ENCODE results near the gene GINS2.

Gene GINS2

DNA sequence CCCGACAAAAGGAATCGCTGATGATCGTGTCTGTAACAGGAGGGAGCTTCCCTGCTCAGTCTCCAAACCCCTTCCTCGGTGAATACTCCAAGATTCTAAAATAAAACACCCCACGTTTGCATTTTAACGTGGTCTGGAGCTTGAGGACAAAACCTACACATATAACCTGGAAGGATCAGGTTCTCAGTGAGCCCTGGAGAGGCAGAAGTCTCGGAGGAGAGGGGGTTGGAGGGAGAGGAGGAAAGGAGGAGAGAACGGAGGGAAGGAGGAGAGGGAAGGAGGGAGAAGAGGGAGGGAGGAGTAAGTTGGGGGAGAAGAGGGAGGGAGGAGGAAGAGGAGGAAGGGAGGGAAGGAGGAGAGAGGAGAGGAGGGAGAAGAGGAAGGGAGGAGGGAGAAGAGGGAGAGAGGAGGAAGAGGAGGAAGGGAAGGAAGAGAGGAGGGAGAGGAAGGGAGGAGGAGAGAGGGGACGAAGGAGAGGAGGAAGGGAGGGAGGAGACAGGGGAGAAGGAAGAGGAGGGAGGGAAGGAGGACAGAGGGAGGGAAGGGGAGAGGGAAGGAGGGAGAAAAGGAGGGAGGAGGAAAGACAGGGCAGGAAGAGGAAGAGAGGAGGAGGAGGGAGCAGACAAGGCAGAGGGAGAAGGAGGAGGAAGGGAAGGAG, 27.4 kb upstream of the GINS2 start:
- DNase-seq, result no peak

DNA sequence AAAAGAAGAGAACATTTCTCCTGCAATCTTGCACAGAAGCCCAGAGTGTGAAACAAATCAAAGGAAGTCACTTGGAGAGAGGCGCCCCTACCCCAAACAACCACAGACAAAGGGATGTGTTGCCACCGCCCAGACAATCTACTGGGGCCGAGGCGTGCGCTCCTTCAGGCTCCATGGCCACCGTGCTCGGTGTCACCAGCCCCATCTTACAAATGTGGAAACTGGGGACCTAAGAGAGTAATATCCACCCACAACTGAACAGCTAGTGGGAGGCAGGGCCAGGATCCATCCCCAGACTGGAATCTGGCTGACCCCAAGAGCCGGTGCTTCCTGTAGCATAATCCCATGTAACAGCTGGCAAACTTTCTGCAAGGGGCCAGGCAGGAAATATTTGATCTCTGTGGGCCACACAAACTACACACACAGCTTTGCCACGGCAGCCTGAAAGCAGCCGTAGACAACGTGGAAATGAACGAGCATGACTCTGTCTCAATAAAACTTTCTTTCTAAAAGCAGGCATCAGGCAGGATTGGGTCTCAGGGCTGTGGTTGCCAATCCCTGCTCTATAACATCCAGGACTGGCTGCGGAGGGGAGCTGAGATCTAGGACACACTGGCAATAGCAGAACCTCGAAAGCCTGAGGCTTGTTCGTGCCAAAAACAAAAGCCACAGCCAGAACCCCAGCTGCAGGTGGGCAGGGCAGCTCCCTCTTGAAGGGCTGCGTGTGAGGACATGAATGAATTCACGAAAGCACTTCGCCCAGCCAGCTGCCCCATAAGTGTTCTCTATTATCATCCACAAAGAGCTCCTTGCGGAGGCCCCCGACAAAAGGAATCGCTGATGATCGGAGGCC, 26.6 kb upstream of the GINS2 start:
- DNase-seq, result no peak

DNA sequence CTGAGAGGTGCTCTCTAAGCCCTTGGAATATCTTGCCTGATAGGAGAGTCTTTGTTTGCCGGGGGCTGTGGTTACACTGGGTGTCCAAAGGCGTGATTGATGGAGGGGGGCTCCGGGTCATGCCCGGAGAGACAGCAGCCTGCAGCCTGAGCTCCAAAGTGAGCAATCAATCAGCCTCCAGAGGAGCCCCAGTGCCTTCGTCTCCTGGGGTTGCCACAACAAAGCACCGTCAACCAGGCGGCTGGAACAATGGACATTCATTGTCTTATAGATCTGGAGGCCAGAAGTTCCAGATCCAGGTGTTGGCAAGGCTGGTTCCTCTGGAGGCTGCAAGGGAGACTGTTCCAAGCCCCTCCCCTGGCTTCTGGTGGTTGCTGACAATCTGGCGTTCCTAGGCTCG, 24.0 kb upstream of the GINS2 start:
- DNase-seq, result no peak

DNA sequence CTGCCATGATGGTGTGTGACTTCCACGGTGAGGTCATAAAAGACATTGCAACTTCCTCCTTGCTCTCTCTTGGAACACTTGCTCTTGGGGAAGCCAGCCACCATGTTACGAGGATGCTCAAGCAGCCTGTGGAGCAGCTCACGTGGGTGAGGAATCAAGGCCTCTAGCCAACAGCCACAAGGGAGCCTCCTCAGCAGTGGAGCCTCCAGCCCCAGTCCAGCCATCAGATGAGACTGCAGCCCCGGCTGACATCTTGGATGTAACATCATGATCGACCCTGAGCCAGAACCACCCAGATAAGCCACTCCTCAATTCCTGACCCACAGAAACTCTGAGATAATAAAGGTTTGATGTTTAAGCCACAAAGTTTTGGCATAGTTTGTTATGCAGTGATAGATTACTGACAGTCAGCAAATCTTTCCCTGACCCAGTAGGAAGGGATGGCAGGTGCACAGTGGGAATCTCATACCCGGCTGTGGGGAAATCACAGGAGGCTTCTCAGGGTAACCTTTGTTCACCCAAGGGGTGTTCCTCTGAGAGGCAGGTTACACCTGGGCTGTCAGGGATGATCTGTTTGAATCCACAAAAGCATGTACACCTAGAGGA, 23.3 kb upstream of the GINS2 start:
- DNase-seq, result no peak

DNA sequence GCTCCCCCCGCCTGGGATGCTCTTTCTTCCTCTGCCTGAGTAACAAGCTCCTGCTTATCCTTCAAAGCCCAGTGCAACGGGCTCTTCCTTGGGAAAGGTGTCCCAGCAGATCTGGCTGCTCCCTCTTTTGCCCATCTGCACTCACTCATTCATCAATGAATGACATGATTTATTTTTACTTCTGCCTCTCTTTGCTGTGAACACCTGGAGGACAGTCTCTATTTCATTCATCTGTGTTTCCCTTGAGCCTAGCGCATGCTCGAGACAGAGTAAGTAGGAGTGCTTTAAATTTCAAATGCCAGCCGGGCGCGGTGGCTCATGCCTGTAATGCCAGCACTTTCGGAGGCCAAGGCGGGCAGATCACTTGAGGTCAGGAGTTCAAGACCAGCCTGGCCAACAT, 22.0 kb upstream of the GINS2 start:
- no peak for DNase-seq

DNA sequence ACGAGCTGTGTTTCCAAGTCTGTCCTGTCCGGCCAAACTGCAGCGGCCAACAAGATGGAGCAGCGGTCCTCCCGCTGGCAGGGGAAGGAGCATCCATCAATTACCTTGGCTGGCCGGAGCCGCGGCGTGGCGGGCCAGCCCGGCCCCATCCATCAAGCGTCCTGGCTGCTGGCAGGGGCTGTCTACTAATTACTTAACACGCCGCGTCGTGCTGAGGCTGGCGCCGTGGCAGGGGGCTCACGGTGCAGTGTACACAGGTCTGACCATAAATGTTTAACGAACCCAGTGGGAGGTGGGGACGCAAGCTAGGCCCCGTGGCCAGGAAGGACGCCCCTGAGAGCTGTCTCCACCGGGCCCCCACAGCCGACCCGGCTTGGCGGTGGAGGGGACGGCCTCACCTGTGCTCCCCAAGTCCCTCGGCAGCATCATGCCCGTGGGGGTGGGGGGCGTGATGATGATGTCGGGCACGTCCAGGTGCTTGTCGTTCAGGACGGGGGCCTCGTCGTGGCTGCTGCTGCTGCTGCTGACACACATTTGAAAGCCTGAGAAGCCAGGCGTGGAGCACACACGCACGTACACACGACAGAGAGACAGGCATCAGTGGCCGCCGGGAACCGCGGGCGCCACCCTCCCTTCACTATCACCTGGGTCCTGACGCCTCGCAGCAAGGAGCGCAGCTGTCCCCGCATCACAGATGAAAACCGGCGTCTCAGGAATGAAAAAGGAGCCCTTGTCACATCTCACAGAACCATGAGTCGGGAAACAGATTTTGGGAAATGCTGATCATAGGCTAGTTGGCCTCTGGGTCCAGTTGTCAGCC, 21.2 kb upstream of the GINS2 start:
- no peak for DNase-seq

DNA sequence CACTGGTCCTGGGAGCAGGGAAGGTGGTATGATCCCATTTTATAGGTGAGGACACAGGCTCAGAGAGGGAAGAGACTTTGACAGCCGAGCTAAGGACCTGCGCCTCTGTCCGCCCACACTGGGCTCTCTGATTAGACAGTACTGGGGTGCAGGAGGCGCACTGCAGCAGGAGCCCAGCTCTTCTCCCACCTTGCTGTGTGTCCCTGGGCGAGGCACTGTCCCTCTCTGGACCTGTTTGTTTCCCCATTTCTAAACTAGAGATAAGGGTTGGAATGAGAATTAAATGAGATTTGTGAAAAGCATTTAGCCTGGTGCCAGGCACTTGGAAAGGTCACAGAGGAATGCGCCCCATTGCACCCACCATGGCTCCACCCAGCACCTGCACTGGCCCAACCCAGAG, 19.6 kb upstream of the GINS2 start:
- DNase-seq, result no peak

DNA sequence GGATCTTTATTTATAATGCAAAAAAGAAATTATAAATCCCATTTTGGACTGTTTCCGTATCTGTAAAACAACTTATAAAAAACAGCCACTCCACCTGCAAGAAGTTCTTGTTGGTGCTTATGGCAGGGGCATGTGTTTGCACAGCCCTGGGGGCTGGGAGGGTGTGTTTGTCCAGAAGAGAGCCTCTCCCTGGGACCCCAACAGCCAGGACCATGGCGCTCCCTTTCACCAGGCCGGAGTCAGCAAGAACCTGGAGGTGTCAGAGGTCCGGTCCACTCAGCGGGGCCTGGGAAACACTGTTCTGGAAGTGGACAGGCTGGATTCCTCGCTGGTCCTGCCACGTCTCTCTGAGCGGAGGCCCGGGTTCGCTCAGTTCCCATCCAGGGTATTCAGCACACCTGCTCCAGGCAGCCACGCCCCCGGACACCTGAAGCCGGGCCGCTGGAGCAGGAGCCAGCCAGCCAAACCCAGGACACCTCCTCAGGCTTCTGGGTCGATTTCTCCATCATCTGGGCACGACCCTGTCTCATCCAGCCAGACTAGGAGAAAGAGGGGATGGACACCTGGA, 18.9 kb upstream of the GINS2 start:
- DNase-seq, result no peak

DNA sequence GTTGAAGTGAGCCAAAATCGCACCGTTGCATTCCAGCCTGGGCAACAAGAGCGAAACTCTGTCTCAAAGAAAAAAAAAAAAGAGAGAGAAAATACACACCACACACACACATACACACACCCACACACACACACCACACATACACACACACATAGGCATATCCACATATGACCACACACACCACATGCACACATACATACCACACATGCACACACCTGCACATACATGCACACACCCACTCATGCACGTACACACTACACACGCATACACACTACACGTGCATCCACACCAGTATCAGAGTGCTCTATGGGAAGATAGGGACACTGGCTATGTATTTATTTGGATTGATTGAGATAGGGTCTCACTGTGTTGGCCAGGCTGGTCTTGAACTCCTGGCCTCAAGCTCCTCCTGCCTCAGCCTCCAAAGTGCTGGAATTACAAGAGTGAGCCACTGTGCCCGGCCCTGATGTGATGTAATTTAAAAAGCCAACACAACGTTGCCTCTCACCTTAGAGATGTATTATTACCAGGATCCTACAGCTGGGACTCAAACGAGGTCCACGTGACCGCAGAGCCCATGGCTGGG, 17.8 kb upstream of the GINS2 start:
- DNase-seq, result no peak

DNA sequence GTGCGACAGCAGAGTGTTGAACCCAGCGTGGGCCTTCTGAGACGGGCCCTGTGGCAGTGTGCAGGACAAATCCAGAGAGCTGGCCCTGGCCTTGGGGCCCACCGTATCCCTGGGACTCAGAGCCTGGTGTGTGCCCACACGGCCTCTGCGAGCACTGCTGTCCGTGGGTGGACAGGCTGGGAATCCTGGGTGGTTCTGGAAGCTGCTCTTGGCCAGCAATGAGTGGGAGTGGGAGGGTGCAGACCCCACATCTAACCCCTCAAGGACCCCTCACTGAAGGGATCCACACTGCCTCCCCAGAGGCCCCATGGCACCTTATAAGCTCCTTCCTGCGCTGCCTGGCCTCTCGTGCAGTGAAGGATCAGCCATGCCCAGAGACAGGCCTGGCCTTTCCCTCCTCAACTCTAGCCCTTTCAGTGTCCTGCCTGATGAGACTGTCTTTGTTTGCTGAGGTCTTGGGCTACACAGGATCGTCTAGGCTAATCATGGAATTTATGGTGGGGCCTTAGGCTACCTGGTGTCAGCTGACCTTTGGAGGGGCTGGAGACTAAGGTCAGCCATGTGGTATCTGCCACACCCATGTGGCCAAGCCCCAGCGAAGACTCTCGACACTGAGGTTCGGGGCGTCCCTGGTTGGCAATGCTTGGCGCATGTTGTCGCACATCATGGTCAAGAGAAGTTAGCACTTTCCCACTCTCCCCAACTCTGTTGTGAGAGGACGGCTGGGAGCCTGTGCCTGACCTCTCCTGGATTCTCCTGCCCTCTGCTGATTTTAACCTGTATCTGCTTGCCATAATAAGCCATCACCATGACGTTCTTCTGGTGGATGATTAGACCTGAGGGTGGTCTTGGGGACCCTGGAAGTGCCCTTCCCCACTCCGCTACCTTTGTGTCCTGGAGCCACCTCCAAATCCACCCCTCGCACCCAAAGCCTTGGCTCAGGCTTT, 16.4 kb upstream of the GINS2 start:
- DNase-seq, result no peak

DNA sequence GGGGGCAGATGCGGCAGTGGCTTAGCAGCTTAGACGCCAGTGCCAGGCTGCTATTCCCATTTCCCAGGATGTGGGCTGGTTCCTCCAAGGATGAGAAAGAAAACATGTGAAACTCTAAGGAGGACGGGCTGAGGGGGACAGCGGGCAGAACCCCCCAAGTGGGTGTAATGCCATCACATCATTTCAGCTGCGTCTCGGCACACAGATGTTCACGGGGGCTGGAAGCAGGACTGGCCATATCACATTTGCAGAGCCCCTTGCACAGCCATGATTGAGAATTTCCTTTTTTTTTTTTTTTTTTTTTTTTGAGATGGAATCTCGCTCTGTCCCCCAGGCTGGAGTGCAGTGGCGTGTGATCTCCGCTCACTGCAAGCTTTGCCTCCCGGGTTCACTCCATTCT, 15.3 kb upstream of the GINS2 start:
- DNase-seq, result no peak

DNA sequence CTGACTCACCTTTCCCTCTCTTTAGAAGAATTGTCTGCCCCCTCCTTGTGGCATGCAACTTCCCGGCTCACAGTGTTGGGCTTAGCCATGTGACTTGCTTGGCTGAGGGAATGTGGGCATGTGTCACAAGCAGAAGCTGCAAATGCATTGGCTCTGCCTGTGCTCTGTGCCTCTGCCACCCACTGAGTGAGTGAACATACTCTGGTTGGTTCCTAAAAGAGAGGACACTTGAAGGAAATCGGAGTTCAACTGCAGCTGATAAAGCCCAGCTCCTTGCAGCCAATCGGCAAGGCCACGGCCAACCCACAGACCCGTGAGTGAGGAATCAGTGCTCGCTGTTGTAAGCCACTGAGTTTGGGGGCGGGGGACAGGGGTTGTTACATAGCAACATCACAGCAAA, 10.9 kb upstream of the GINS2 start:
- no peak for DNase-seq

DNA sequence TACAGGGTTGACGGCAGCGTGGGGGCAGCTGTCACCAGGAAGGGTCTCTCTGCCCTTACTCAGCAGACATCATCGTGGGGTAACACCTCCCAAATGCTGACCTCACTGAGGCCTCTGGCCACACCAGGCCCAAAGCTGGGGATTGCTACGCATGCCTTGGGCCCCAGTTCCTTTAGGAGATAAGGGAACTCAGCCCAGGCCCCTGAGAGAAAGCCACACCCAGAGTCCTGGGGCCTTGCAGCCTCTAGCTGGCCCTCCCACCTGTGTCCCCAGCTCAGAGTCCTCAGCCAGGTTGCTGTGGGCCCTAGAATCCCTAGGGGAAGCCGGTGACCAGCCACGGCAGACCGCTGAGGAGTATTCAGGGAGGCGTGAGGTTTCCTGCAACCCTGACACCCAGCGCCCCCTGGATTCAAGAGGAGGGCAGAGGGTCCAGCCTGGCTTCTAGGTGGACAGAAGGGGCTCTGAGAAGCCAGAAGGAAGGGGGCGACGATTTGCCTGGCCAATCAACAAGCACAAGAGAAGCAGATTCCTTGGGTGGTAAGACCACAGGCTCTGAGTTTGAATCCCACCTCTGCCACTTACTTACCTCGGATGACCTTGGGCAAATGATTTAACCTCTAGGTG, 10.3 kb upstream of the GINS2 start:
- no peak for DNase-seq

DNA sequence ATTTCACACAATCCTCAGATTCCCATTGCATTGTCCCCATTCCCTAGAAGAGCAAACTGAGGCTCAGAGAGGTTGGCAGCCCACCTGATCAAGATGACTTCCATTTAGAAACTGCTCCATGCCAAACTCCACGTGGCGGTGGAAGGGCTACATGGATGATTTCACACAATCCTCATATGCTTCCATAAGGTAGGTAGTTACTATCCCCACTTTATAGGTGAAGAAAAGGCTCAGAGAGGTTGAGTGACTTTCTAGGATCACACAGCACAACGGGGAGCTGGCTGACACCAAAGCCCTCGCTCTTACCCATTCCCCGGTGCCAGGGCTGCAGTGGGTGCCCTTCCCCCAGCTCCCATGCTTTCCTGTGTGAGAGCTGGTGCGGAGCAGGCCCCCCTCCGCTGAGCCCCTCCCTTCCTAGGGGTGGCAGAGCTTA, 9.7 kb upstream of the GINS2 start:
- DNase-seq, result no peak

DNA sequence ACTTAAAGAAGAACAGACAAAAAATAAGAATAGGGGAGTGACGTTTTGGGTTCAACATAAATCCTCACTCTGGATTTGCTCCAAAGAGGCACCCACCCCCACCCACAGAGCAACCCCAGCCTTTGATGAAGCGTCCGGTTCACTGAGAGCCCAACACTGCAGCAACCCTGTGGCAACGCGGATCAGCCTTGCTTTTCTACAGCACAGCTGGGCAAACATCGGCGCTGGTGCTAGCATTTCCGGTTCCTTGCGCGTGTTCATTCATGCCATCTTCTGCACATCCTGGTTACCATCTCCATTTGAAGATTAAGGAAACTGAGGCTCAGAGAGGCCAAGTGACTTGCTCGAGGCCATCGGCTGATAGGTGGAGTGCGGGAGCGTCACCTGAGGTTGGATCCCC, 8.7 kb upstream of the GINS2 start:
- no peak for DNase-seq

DNA sequence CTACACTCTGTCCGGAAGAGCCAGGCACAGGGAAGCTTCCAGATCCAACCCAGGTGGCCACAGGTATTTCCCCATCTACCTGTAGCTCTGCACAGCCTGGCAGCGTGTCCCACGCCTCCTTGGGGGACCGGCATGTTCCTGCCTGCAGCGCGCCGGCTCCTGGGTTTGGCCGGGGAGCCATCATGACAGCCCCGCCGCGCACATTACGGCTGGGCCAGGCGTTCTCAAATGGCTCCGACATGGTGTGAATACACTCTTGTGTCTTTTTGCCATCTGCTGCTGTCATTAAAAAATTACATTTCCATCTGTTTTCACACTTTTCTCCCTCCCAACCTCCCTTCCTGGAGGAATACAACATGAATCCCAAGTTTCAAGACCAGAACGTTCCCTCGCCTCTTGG, 8.0 kb upstream of the GINS2 start:
- no peak for DNase-seq

DNA sequence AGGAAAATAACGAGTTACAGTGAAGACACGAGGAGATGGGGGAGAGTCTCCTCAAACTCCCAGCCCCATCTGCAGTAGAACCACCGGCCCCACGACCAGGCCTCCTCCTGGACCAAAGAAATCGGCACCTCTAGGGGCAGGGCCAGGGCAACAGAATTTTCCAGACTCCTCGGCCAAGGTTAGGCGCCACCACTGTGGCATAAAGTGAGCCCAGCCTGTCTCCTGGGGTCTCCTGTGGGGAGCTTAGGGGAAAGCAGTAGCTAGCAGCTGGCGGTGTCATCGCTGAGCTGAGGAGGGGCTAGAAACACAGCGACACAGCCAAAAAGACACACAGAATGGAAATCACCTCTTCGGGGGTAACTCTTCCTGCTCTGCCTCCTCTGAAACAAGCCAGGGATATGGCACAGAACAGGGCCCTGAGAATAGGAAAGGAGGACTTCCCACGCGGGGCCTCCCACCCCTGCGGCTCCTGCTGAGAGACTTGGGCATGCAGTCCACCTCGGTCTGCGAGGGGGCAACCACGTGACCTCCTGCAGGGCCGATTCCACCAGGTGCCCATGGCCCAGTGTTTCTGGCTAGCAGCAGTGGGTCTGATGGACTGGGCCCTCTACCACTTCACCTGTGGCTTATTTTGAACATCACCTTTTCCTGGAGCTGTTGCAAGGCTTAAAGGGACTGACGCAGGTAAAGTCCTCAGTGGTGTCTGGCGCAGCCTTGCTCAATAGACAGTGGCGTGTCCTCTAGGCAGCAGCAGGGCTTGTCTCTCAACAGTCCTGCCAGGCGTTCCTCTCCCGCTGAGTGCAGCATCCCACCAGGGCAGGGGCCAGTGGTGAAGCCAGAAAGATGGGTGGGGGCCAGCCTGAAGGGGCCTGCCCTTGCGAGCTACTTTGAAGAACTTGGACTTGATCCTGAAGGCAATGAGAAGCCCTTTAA, 6.7 kb upstream of the GINS2 start:
- no peak for DNase-seq

DNA sequence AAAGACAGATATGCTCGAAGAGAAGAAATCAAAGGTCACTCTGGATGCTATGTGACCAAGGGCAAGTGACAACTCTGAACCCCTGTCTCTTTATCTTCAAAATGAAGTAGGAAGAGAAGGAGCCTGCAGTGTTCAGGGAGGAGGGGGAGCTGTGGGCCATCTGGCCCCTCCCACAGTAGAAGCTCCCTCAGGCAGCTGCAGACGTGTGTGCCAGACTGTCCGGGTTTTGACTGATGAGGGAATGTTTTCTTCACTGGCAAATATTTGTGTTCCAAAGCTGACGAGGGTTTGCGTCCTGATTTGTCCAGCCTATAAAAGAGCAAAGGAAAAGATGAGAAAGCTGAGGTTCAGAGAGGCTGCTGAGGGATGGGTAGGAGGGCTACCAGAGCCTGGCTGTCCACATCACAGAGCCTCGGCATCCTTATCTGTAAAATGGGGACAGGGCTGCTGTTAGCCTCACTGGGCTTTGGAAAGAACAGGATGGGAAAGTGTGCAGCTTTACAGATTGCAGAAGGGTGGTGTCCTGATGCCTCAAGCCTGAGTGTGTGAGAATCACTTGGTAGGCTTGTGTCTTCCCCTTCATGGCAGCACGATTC, 1.8 kb upstream of the GINS2 start:
- no peak for DNase-seq

DNA sequence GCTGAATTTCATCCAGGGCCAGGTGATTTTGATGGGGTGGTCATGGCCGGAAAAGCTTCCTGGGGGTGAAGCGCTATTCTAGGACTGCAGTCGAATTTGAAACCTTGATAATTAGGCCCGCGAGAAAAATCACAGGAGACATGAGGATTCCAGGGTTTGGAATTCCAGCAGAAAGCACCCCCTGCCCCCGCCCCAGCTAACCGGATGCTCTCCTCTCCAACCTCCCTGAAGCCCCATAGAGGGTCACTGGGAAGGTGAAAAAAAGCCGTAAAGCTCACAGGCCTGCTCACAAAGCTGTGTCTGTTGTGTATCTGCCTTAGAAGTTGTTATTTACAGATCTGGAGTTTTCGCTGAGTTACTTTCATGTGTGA, 1.2 kb upstream of the GINS2 start:
- DNase-seq, result no peak
